Smooth muscle cell (in vitro differentiated cells): ENCODE results near the gene GPC5. TPM values are rescaled to one million over a fixed set of nuclear protein-coding genes. Genes with fewer than 3 reads are reported as not detected.
"Not testable (repeated sequence)": the region's sequence is repeated elsewhere in the genome, so short reads cannot be mapped to it uniquely, and the experiment has no call there.

ENCODE experiments used
- DNase-seq: peaks from one replicate; lab custom pipeline; 2025; ENCODE audit not compliant: unreplicated experiment; lab: John Stamatoyannopoulos, UW
- H2AFZ ChIP-seq: fragments of 200-600 bp; sonication (generic); 2 replicates; pipeline ENCODE4 v1.6.0; 2016; ENCODE audit warnings: antibody characterized with exemption, low read depth, mild to moderate bottlenecking
- H3F3A ChIP-seq: fragments of 200-600 bp; sonication (generic); 2 replicates; pipeline ENCODE4 v1.6.0; 2017; ENCODE audit warnings: antibody characterized with exemption, low read depth
- H3K27ac ChIP-seq: fragments of 200-600 bp; sonication (generic); 2 replicates; pipeline ENCODE4 v1.5.1; 2016; ENCODE audit warnings: low read depth, mild to moderate bottlenecking
- H3K27me3 ChIP-seq: fragments of 200-600 bp; sonication (generic); 2 replicates; pipeline ENCODE4 v1.6.1; 2016; ENCODE audit warnings: low read depth, mild to moderate bottlenecking
- H3K36me3 ChIP-seq: fragments of 200-600 bp; sonication (generic); 2 replicates; pipeline ENCODE4 v1.5.1; 2016; ENCODE audit warnings: low read depth
- H3K4me1 ChIP-seq: fragments of 200-600 bp; sonication (generic); 2 replicates; pipeline ENCODE4 v1.5.1; 2016; ENCODE audit warnings: low read depth
- H3K4me2 ChIP-seq: fragments of 200-600 bp; sonication (generic); 2 replicates; pipeline ENCODE4 v1.6.0; 2016; ENCODE audit warnings: mild to moderate bottlenecking
- H3K4me3 ChIP-seq: fragments of 200-600 bp; sonication (generic); 2 replicates; pipeline ENCODE4 v1.5.1; 2016; ENCODE audit warnings: mild to moderate bottlenecking
- H3K79me2 ChIP-seq: fragments of 200-600 bp; sonication (generic); 2 replicates; pipeline ENCODE4 v1.6.0; 2016; ENCODE audit warnings: low read depth, mild to moderate bottlenecking
- H3K9ac ChIP-seq: fragments of 200-600 bp; sonication (generic); 2 replicates; pipeline ENCODE4 v1.6.0; 2016; ENCODE audit warnings: low read depth
- H3K9me3 ChIP-seq: fragments of 200-600 bp; sonication (generic); replicated peaks from 2 replicates; pipeline ENCODE4 v1.5.1; 2016; ENCODE audit warnings: low read depth
- H4K20me1 ChIP-seq: fragments of 200-600 bp; sonication (generic); 2 replicates; pipeline ENCODE4 v1.6.0; 2016; ENCODE audit warnings: low read depth
- WGBS: methylation state at CpG from one replicate; pipeline ENCODE4 v1.1.7; 2016; ENCODE audit warnings: low lambda C conversion rate; 5-methylcytosine and 5-hydroxymethylcytosine counted together
- polyA plus RNA-seq: library from polyadenylated mRNA; unstranded; fragments of >200 nt; fragmentation: Nextera tagmentation; extraction: Ambion mirVana; gene quantifications from 2 replicates; pipeline ENCODE4 v1.2.1, GENCODE V29; 2016
- total RNA-seq: library from RNA; depleted of rRNA; stranded (reverse); fragments of >200 nt; gene quantifications from 2 replicates; pipeline ENCODE4 v1.2.3, GENCODE V29; 2014
- TF ChIP-seq, protein P1 (sequence below): fragments of 200-600 bp; sonication (generic); IDR thresholded peaks from 2 replicates; pipeline ENCODE4 v1.5.1; 2017; ENCODE audit warnings: borderline replicate concordance, mild to moderate bottlenecking, antibody characterized with exemption; ENCODE audit not compliant: insufficient read depth, poor library complexity, severe bottlenecking

GPC5 gene
- total and polyA plus RNA-seq, 2 experiments from 2014 or later, result 0.99 to 1.0 TPM

DNA sequence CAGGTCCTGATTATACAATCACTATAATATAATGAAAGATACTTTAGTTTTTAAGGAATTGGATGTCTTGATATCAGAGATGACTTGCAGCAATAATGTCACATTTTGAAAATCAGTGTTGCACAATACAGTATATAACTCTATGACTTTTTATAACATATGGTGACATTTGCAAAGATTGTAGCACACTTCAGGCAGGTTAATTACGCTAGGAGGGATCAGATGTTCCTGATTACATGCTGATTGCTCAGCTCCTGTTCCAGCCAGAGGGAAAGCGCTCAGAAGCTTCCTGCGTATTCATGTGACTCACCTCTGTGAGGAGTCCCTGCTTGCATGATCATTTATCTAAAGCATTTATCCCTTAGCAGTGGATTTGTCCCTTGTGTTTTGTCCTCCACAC lies 265.6 kb downstream of the GPC5 start:
- Histone ChIP-seq H3K27me3 (no peaks in the 10 kb centered on the region), H3K4me3 (no peak overlapping the region), H3K4me1 (no peaks in the 10 kb centered on the region), H3K27ac (no peak overlapping the region), H4K20me1 (no peaks in the 10 kb centered on the region), H3K36me3 (no peaks in the 10 kb centered on the region), H3K9ac (no peak overlapping the region), H3K79me2 (no peaks in the 10 kb centered on the region), H2AFZ (no peak overlapping the region), H3K9me3 (no peaks in the 10 kb centered on the region), H3K4me2 (no peak overlapping the region), H3F3A (no peaks in the 10 kb centered on the region)
- no peak for DNase-seq
- TF ChIP-seq, protein P1, sequence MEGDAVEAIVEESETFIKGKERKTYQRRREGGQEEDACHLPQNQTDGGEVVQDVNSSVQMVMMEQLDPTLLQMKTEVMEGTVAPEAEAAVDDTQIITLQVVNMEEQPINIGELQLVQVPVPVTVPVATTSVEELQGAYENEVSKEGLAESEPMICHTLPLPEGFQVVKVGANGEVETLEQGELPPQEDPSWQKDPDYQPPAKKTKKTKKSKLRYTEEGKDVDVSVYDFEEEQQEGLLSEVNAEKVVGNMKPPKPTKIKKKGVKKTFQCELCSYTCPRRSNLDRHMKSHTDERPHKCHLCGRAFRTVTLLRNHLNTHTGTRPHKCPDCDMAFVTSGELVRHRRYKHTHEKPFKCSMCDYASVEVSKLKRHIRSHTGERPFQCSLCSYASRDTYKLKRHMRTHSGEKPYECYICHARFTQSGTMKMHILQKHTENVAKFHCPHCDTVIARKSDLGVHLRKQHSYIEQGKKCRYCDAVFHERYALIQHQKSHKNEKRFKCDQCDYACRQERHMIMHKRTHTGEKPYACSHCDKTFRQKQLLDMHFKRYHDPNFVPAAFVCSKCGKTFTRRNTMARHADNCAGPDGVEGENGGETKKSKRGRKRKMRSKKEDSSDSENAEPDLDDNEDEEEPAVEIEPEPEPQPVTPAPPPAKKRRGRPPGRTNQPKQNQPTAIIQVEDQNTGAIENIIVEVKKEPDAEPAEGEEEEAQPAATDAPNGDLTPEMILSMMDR, result no peak
- WGBS, result 74% methylated on average over 3 of the region's 3 CpGs

DNA sequence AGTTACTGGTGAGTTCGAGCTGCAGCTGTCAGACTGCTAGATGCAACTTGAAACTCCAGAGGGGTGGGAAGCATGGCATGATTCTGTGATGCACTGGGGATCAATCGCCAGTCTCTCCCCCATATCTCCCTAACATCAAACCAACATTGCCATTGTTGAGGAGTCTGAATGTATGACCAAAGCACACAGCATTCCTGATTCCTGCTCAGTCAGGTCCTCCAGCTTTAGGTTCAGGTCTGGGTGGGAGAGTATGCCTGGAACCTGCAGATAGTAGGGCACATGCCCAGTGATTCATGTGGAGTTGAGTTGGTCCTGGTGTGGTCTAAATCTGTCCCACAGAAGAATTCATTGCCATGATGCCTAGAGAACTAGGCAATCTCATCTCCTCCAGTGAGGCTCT lies 269.1 kb downstream of the GPC5 start:
- Histone ChIP-seq H3K36me3 (no peaks in the 10 kb centered on the region), H3K79me2 (no peaks in the 10 kb centered on the region), H4K20me1 (no peaks in the 10 kb centered on the region), H3F3A (no peaks in the 10 kb centered on the region), H3K4me1 (no peaks in the 10 kb centered on the region), H3K27ac (no peak overlapping the region), H3K9ac (no peak overlapping the region), H2AFZ (no peak overlapping the region), H3K27me3 (no peaks in the 10 kb centered on the region), H3K9me3 (no peaks in the 10 kb centered on the region), H3K4me2 (no peak overlapping the region), H3K4me3 (no peak overlapping the region)
- TF ChIP-seq, protein P1, result no peak
- WGBS, result 83% methylated on average over 2 of the region's 2 CpGs
- no peak for DNase-seq

DNA sequence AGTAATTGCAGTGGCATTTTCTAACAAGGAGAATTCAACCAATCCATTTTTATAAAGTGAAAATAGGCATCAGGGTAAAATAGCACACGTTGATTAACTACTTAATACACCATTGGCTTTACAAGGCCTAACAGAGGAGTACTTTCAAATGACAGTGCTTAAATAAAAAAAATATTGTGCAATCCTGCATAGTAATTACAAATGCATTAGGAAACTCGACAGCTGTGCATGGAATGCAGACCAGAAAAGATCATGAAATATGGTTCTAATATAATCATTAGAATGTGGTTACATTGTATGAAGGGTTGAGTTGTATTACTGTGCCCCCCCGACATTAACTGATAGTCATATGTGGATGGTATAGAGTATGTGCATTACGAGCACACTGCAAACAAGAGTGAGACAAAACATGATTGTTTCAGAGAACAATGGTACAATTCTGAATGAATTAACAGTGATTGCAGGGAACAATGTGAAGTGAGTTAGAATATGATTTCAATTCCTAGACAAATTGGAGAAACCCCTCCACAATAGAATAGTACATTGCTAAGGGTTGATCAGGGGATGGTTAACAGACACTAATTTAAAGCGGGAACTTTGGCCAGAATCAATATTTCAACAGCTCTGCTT lies 270.6 kb downstream of the GPC5 start:
- H4K20me1 ChIP-seq, result no peaks in the 10 kb centered on the region
- H2AFZ ChIP-seq, result no peak overlapping the region
- TF ChIP-seq, protein P1, result no peak
- no peak overlapping the region for H3K27ac ChIP-seq
- no peak overlapping the region for H3K4me2 ChIP-seq
- H3K36me3 ChIP-seq, result no peaks in the 10 kb centered on the region
- no peak for DNase-seq
- H3F3A ChIP-seq, result no peaks in the 10 kb centered on the region
- H3K9ac ChIP-seq, result no peak overlapping the region
- no peaks in the 10 kb centered on the region for H3K79me2 ChIP-seq
- H3K4me3 ChIP-seq, result no peak overlapping the region
- no peaks in the 10 kb centered on the region for H3K27me3 ChIP-seq
- H3K9me3 ChIP-seq, result no peaks in the 10 kb centered on the region
- 78% methylated on average over 5 of the region's 5 CpGs for WGBS
- no peaks in the 10 kb centered on the region for H3K4me1 ChIP-seq

DNA sequence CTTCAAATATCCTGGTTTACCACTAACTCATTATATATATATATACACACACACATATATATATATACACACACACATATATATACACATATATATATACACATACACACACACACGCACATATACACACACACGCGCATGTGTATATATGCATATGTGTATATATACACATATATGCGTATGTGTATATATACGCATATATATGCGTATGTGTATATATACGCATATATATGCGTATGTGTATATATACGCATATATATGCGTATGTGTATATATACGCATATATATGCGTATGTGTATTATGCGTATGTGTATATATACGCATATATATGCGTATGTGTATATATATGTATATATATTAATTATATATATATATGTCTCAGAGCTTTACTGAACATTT lies 275.9 kb downstream of the GPC5 start:
- H3F3A ChIP-seq, DNase-seq, H3K4me2 ChIP-seq, H3K4me1 ChIP-seq, H3K27me3 ChIP-seq, H3K79me2 ChIP-seq, H3K4me3 ChIP-seq, H3K9me3 ChIP-seq, H4K20me1 ChIP-seq, H3K36me3 ChIP-seq, H2AFZ ChIP-seq, H3K27ac ChIP-seq, H3K9ac ChIP-seq: not testable (repeated sequence)
- WGBS, result 94% methylated on average over 15 of the region's 15 CpGs
